ENCODE measurements around the gene PPFIA1.
A peak's percentile ranks its signal among the peaks of the same experiment; 100 is the strongest.

Gene PPFIA1

DNA sequence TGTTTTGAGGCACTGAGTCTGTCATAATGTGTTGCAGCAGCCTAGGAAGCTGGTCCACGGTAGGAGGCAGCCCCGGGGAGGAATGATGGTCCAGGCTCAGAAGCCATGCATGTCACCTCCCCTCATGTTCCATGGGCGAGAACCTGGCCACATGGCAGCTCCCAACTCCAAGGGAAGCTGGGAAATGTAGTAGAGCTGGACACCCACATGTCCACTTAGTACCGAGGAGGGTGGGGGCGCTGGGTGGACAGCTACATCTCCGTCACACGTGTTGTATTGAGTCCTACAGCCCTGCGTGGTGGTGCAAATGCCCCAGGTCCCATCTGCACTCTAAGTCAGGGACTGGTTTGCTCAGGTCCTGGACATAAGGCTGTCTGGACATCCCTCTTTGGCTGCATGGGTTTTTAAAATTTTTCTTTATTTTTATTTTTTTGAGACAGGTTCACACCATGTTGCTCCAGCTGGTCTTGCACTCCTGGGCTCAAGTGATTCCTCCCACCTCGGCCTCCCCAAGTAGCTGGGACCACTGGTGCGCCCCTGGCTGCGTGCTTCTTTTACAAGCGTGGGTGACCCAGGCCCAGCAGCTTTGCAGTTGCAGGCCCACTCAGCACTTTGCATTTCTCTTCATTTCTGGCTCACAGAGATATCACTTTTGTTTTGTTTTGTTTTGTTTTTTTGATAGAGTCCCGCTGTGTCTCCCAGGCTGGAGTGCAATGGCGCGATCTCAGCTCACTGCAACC lies 123.9 kb downstream of the PPFIA1 start:
- Histone ChIP-seq H3K9me3 (ENCODE audit: control insufficient read depth in 5 of 5, low read length in 5 of 5) (no peaks in the 10 kb centered on the region), H3K36me3 (ENCODE audit: control insufficient read depth in 5 of 5, insufficient read depth in 5 of 5, low read length in 5 of 5) (peaks cover 0 to 3% (median 0%) of the 10 kb centered on the region in 5 donors), H3K4me1 (ENCODE audit: control insufficient read depth in 5 of 5, insufficient read depth in 5 of 5, low read length in 5 of 5) (peaks cover 5 to 16% (median 14%) of the 10 kb centered on the region in 5 donors), H3K27me3 (ENCODE audit: control insufficient read depth in 5 of 5, insufficient read depth in 4 of 5, low read length in 5 of 5) (no peaks in the 10 kb centered on the region), H3K4me3 (ENCODE audit: low read depth in 1 of 5, low read length in 5 of 5) (no peak overlapping the region), H3K27ac (ENCODE audit: low read depth, low read length) (no peak overlapping the region), H3K9ac (ENCODE audit: low read length in 5 of 5) (no peak overlapping the region)

DNA sequence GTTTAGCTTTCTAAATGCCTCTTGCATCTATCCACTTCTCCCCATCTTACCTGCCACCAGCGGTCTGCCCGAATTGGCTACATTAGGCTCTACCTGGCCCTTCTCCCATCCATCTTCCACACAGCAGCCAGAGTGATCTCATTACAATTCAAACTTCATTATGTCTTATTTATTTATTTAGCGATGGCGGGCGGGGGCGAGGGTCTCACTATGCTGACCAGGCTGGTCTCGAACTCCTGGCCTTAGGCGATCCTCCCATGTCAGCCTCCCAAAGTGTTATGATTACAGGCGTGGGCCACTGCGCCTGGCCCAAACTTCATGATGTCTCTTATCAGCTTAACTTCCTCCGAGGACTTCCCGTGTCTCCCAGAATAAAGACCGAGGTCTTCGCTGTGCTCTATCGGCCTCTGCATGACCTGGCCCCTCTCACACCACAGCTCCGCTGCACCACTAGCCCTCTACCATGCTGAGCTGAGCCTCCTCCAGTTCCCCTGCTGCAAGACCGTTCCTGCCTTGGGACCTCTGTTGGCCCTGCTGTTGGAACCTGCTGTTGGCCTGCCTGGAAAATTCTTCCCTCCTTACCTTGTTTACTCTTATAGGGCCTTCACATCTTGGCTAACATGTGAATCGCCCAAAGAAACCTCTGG lies 127.0 kb downstream of the PPFIA1 start:
- Histone ChIP-seq H3K36me3 (ENCODE audit: control insufficient read depth in 5 of 5, insufficient read depth in 5 of 5, low read length in 5 of 5) (peaks cover 0 to 3% (median 0%) of the 10 kb centered on the region in 5 donors), H3K27me3 (ENCODE audit: control insufficient read depth in 5 of 5, insufficient read depth in 4 of 5, low read length in 5 of 5) (no peaks in the 10 kb centered on the region), H3K9ac (ENCODE audit: low read length in 5 of 5) (peak overlapping the region in 3 of 5 donors; percentile 16 to 59 (median 53)), H3K9me3 (ENCODE audit: control insufficient read depth in 5 of 5, low read length in 5 of 5) (no peaks in the 10 kb centered on the region), H3K4me1 (ENCODE audit: control insufficient read depth in 5 of 5, insufficient read depth in 5 of 5, low read length in 5 of 5) (peaks cover 8 to 36% (median 32%) of the 10 kb centered on the region in 5 donors), H3K27ac (ENCODE audit: low read depth, low read length) (peak overlapping the region; percentile 75), H3K4me3 (ENCODE audit: low read depth in 1 of 5, low read length in 5 of 5) (peak overlapping the region; percentile 79 to 81 (median 79))

DNA sequence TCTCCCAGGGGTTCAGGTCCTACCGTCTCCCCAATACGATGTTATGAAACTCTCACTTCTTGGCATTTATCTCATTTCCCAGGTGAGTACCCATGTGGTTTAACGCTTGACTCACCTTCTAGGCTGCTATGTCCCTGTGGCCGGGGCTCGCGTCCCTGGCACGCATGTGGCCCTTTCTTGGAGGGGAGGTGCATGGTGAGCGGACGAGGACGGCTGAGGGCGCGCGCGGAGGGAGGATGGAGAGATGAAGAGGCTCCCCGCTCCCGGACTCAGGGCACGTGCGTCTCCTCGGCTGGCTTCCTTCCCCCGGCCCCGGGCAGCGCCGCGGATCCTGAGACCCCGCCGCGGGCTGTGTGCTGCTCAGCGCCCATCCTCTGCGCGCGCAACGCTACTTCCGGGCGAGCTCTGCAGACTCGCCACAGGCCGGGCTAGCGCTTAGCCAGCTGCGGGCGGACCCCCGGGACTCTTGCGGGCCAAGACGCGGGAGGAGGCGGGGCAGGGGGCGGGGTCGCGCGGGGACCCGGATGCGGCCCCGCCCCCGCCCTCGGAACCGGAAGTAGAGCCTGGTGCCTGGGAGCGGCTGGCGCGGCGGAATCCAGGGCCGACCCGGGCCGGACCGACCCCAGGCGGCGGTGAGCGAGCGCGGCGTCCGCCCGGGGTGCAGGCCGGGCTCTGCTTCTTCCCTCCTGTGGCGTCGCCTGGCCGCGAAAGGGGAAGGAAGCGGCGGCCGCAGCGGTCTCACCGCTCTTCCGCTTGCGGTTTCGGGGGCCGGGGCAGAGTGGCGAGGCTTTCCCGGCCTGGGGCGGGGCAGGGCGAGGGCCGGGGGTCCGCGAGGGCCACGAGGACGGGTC lies 127.7 kb downstream of the PPFIA1 start, which contains the start of gene CTTN:
Gene CTTN, plus strand, starts transcription at position 547 of the 851 bp plus-strand sequence. CDS start 8,769 bp downstream, outside the sequence.
- no peaks in the 10 kb centered on the region for H3K9me3 ChIP-seq (ENCODE audit: control insufficient read depth in 5 of 5, low read length in 5 of 5)
- peaks cover 8 to 36% (median 32%) of the 10 kb centered on the region in 5 donors for H3K4me1 ChIP-seq (ENCODE audit: control insufficient read depth in 5 of 5, insufficient read depth in 5 of 5, low read length in 5 of 5)
- peak within 1 kb of the TSS; percentile 79 to 83 (median 81) for H3K4me3 ChIP-seq (ENCODE audit: low read depth in 1 of 5, low read length in 5 of 5)
- H3K27me3 ChIP-seq (ENCODE audit: control insufficient read depth in 5 of 5, insufficient read depth in 4 of 5, low read length in 5 of 5), result no peaks in the 10 kb centered on the region
- H3K27ac ChIP-seq (ENCODE audit: low read depth, low read length), result peak within 1 kb of the TSS; percentile 75
- H3K36me3 ChIP-seq (ENCODE audit: control insufficient read depth in 5 of 5, insufficient read depth in 5 of 5, low read length in 5 of 5), result peaks cover 0 to 3% (median 0%) of the 10 kb centered on the region in 5 donors
- H3K9ac ChIP-seq (ENCODE audit: low read length in 5 of 5), result peak within 1 kb of the TSS; percentile 52 to 88 (median 81)

DNA sequence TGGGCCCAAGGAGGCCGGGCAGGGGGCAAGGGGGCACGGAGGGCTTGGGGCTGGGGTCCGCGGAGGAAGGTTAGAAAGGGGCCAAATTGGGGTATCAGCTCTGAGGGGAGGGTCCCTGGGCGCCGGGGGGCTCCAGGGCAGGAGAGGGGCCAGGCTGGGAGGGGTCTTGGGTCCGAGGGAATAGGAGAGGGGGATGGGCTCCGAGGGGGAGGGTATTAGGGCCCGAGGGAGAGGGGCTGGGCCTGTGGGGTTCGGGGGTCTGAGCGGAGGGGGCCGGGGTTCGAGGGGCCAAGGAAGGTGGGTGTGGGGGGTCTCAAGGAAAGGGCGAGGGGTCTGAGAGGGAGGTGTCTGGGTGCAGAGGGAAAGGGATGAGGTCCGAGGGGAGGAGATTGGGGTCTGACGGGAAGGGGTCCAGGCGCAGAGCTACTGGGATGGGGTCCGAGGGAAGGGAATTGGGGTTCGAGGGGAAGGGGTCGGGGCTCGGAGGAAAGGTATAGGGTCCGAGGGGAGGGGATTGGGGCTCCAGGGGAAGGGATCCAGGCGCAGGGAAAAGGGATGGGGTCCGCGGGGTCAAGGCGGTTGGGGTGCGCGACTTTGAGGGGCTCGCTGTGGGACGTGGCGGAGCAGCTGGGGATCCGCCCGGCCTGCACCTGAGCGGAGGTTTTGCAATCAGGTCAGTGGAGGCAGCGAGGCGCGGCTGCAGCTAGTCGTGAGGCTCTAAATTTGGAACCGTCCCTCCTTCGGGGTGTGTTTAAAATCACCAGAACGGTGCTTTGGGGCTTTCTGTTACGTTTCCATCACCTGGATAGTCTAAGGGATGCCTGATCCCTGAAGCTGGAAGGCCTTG lies 128.6 kb downstream of the PPFIA1 start:
- Histone ChIP-seq H3K4me3 (ENCODE audit: low read depth in 1 of 5, low read length in 5 of 5) (peak overlapping the region; percentile 79 to 83 (median 81)), H3K36me3 (ENCODE audit: control insufficient read depth in 5 of 5, insufficient read depth in 5 of 5, low read length in 5 of 5) (no peaks in the 10 kb centered on the region)

DNA sequence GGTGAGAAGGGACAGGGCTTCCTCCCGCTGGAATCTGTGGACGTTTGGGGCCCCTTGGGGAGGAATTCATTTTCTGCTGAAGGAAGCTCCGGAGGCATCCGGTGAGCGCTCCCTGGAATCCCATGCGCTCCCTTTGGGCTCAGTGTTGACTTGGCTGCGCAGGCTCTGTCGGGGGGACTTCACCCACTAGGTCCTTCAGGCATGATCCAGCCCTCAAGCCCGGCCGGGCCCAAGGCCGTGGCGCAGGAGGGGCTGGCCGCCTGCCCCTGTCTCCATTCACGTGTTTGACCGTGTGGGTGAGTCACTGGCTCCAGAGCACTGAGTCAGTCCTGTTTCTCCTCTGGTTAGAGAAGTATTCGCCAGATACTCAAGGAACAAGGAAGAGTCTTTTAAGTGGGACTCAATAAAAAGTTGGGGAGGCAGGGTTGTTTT lies 129.2 kb downstream of the PPFIA1 start:
- peak overlapping the region; percentile 79 to 83 (median 81) for H3K4me3 ChIP-seq (ENCODE audit: low read depth in 1 of 5, low read length in 5 of 5)
- no peaks in the 10 kb centered on the region for H3K27me3 ChIP-seq (ENCODE audit: control insufficient read depth in 5 of 5, insufficient read depth in 4 of 5, low read length in 5 of 5)
- peak overlapping the region; percentile 75 for H3K27ac ChIP-seq (ENCODE audit: low read depth, low read length)
- H3K4me1 ChIP-seq (ENCODE audit: control insufficient read depth in 5 of 5, insufficient read depth in 5 of 5, low read length in 5 of 5), result peaks cover 8 to 36% (median 32%) of the 10 kb centered on the region in 5 donors
- no peaks in the 10 kb centered on the region for H3K36me3 ChIP-seq (ENCODE audit: control insufficient read depth in 5 of 5, insufficient read depth in 5 of 5, low read length in 5 of 5)
- peak overlapping the region; percentile 52 to 88 (median 81) for H3K9ac ChIP-seq (ENCODE audit: low read length in 5 of 5)
- no peaks in the 10 kb centered on the region for H3K9me3 ChIP-seq (ENCODE audit: control insufficient read depth in 5 of 5, low read length in 5 of 5)

More for the DNA sequence above, 128.6 kb downstream of the PPFIA1 start:
- H3K27ac ChIP-seq (ENCODE audit: low read depth, low read length), result peak overlapping the region; percentile 75
- H3K9me3 ChIP-seq (ENCODE audit: control insufficient read depth in 5 of 5, low read length in 5 of 5), result no peaks in the 10 kb centered on the region
- H3K9ac ChIP-seq (ENCODE audit: low read length in 5 of 5), result peak overlapping the region; percentile 52 to 88 (median 81)
- no peaks in the 10 kb centered on the region for H3K27me3 ChIP-seq (ENCODE audit: control insufficient read depth in 5 of 5, insufficient read depth in 4 of 5, low read length in 5 of 5)
- peaks cover 8 to 36% (median 32%) of the 10 kb centered on the region in 5 donors for H3K4me1 ChIP-seq (ENCODE audit: control insufficient read depth in 5 of 5, insufficient read depth in 5 of 5, low read length in 5 of 5)

DNA sequence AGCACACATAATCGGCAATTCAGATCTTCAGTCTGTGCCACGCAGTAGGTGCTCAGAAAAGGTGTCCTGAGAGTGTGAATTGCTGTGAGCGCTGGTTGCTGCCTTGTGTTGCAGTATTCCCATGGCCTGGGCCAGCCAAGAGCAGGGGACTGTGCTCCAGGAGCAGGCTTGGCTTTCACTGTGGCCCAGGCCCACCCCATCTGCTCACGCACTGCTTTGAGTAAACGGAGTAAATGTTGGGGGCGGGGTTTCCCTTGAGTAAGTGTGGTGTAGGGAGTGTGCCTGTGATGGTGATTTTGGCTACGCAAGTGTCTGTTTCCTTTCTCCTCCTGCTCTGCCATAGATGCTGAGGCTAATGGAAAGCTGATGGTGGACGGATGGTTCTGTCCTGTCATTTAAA lies 130.2 kb downstream of the PPFIA1 start:
- Histone ChIP-seq H3K4me3 (ENCODE audit: low read depth in 1 of 5, low read length in 5 of 5) (no peak overlapping the region), H3K36me3 (ENCODE audit: control insufficient read depth in 5 of 5, insufficient read depth in 5 of 5, low read length in 5 of 5) (peaks cover 0 to 7% (median 2%) of the 10 kb centered on the region in 5 donors), H3K4me1 (ENCODE audit: control insufficient read depth in 5 of 5, insufficient read depth in 5 of 5, low read length in 5 of 5) (peaks cover 8 to 36% (median 32%) of the 10 kb centered on the region in 5 donors)

DNA sequence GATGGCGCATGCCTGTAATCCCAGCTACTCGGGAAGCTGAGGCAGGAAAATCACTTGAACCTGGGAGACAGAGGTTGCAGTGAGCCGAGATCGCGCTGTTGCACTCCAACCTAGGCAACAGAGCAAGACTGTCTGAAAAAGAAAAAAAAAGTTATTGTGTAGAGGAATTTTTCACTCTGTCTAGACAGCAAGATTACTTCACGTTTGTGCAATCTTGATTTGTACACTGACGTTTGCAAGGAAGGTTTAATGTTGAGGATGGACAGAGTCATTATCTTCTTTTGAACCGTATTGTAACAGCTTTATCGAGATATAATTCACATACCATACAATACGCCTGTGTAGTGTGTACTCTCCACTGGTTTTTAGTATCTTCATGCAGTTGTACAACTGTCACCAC lies 131.5 kb downstream of the PPFIA1 start:
- peaks cover 0 to 15% (median 14%) of the 10 kb centered on the region in 5 donors for H3K36me3 ChIP-seq (ENCODE audit: control insufficient read depth in 5 of 5, insufficient read depth in 5 of 5, low read length in 5 of 5)
- no peak overlapping the region for H3K27ac ChIP-seq (ENCODE audit: low read depth, low read length)
- no peak overlapping the region for H3K9ac ChIP-seq (ENCODE audit: low read length in 5 of 5)
- no peaks in the 10 kb centered on the region for H3K9me3 ChIP-seq (ENCODE audit: control insufficient read depth in 5 of 5, low read length in 5 of 5)
- H3K4me3 ChIP-seq (ENCODE audit: low read depth in 1 of 5, low read length in 5 of 5), result no peak overlapping the region
- H3K27me3 ChIP-seq (ENCODE audit: control insufficient read depth in 5 of 5, insufficient read depth in 4 of 5, low read length in 5 of 5), result no peaks in the 10 kb centered on the region
- peaks cover 8 to 36% (median 32%) of the 10 kb centered on the region in 5 donors for H3K4me1 ChIP-seq (ENCODE audit: control insufficient read depth in 5 of 5, insufficient read depth in 5 of 5, low read length in 5 of 5)

More for the DNA sequence above, 130.2 kb downstream of the PPFIA1 start:
- Histone ChIP-seq H3K9ac (ENCODE audit: low read length in 5 of 5) (peak overlapping the region in 2 of 5 donors; percentile 6 to 39), H3K27me3 (ENCODE audit: control insufficient read depth in 5 of 5, insufficient read depth in 4 of 5, low read length in 5 of 5) (no peaks in the 10 kb centered on the region), H3K27ac (ENCODE audit: low read depth, low read length) (peak overlapping the region; percentile 75), H3K9me3 (ENCODE audit: control insufficient read depth in 5 of 5, low read length in 5 of 5) (no peaks in the 10 kb centered on the region)

DNA sequence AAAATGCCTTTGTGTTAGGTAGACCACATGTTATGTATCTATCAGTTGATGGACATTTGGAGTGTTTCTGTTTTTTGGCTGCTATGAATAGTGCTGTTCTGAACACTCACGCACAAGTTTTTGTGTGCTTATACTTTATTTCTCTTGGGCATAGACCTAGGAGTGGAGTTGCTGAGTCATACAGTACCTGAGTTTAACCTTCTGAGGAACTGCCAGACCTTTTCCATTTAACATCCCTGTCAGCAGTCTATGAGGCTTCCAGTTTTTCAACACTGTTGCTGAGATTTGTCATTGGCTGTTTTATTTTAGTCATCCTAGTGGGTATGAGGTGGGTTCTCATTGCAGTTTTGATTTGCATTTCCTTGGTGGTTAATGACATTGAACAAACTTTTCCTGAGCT lies 132.2 kb downstream of the PPFIA1 start:
- H3K27ac ChIP-seq (ENCODE audit: low read depth, low read length), result no peak overlapping the region

DNA sequence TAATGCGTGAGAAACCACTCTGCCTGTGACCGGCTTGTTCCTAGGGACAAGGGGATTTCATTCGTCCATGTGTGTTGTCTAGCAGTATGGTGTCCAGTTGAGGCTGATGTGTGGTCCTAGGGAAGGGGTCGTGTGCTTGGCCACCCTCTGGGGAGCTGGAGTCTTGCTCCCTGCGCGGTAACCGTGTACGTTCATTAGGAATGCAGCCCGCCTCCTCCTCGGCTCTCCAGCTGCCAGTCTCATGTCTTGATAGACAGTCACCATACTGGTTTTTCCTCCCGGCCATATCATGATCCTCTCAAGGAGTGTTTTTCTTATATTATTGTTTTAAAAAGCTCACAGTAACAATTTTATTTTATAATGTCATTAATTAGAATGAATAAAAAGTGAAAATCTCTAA lies 133.8 kb downstream of the PPFIA1 start:
- H3K9me3 ChIP-seq (ENCODE audit: control insufficient read depth in 5 of 5, low read length in 5 of 5), result no peaks in the 10 kb centered on the region
- H3K36me3 ChIP-seq (ENCODE audit: control insufficient read depth in 5 of 5, insufficient read depth in 5 of 5, low read length in 5 of 5), result peaks cover 10 to 37% (median 35%) of the 10 kb centered on the region in 5 donors
- no peaks in the 10 kb centered on the region for H3K27me3 ChIP-seq (ENCODE audit: control insufficient read depth in 5 of 5, insufficient read depth in 4 of 5, low read length in 5 of 5)
- H3K9ac ChIP-seq (ENCODE audit: low read length in 5 of 5), result no peak overlapping the region
- H3K4me3 ChIP-seq (ENCODE audit: low read depth in 1 of 5, low read length in 5 of 5), result no peak overlapping the region
- H3K4me1 ChIP-seq (ENCODE audit: control insufficient read depth in 5 of 5, insufficient read depth in 5 of 5, low read length in 5 of 5), result peaks cover 3 to 25% (median 18%) of the 10 kb centered on the region in 5 donors
- no peak overlapping the region for H3K27ac ChIP-seq (ENCODE audit: low read depth, low read length)

More for the DNA sequence above, 132.2 kb downstream of the PPFIA1 start:
- H3K9me3 ChIP-seq (ENCODE audit: control insufficient read depth in 5 of 5, low read length in 5 of 5), result no peaks in the 10 kb centered on the region
- no peaks in the 10 kb centered on the region for H3K27me3 ChIP-seq (ENCODE audit: control insufficient read depth in 5 of 5, insufficient read depth in 4 of 5, low read length in 5 of 5)
- peaks cover 2 to 21% (median 20%) of the 10 kb centered on the region in 5 donors for H3K36me3 ChIP-seq (ENCODE audit: control insufficient read depth in 5 of 5, insufficient read depth in 5 of 5, low read length in 5 of 5)
- no peak overlapping the region for H3K4me3 ChIP-seq (ENCODE audit: low read depth in 1 of 5, low read length in 5 of 5)
- peaks cover 5 to 31% (median 27%) of the 10 kb centered on the region in 5 donors for H3K4me1 ChIP-seq (ENCODE audit: control insufficient read depth in 5 of 5, insufficient read depth in 5 of 5, low read length in 5 of 5)
- H3K9ac ChIP-seq (ENCODE audit: low read length in 5 of 5), result no peak overlapping the region

Measured in subcutaneous abdominal adipose tissue (tissue), 5 donors.